Measurements from ENCODE around the gene PET117.
"Not testable (repeated sequence)": the region's sequence is repeated elsewhere in the genome, so short reads cannot be mapped to it uniquely, and the experiment has no call there.

The PET117 gene

GRCh38 chr20:18108326-18108725 lies 29.3 kb upstream of the PET117 start:
- no peak overlapping the region for H2BK5ac ChIP-seq (ENCODE audit: low read length)
- DNase-seq (ENCODE audit: low spot score), result no peak
- H3K4me3 ChIP-seq (ENCODE audit: low read length in 2 of 2), result no peak overlapping the region

DNA sequence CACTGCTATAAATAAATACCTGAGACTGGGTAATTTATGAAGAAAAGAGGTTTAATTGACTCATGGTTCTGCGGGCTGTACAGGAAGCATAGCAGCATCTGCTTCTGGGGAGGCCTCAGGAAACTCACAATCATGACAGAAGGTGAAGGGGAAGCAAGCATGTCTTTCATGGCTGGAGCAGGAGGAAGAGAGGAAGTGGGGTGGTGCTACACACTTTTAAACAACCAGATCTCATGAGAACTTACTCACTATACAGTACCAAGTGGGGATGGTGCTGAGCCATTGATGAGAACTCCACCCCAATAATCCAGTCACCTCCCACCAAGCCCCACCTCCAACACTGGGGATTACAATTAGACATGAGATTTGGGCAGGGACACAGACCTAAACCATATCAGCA lies 9.1 kb upstream of the PET117 start:
- not testable (repeated sequence) for H2BK15ac ChIP-seq (ENCODE audit: low read length); H2BK12ac ChIP-seq (ENCODE audit: low read length); H2AFZ ChIP-seq (ENCODE audit: low read length); H3K4me2 ChIP-seq (ENCODE audit: insufficient read depth, low read length, poor library complexity, severe bottlenecking); H3K14ac ChIP-seq (ENCODE audit: low read length); H3K9ac ChIP-seq (ENCODE audit: low read depth, low read length, poor library complexity); H3K23ac ChIP-seq (ENCODE audit: low read depth, low read length, poor library complexity); H3K18ac ChIP-seq (ENCODE audit: low read length); H4K91ac ChIP-seq (ENCODE audit: low read depth, low read length, poor library complexity); H3K27ac ChIP-seq (replicated peaks; ENCODE audit: low read length); H3K36me3 ChIP-seq (replicated peaks in 1 of 2; ENCODE audit: control insufficient read depth in 2 of 2, insufficient read depth in 2 of 2, low read length in 2 of 2); H2BK120ac ChIP-seq (ENCODE audit: low read depth, low read length); H3K4me1 ChIP-seq (ENCODE audit: control insufficient read depth in 2 of 2, insufficient read depth in 1 of 2, low read depth in 1 of 2, low read length in 2 of 2); DNase-seq (ENCODE audit: low spot score); H2AK5ac ChIP-seq (ENCODE audit: low read depth, low read length); H3K4me3 ChIP-seq (ENCODE audit: low read length in 2 of 2); H3K79me1 ChIP-seq (ENCODE audit: low read depth, low read length); H2BK5ac ChIP-seq (ENCODE audit: low read length); H3K9me3 ChIP-seq (replicated peaks in 1 of 2; ENCODE audit: control insufficient read depth in 2 of 2, insufficient read depth in 1 of 2, low read depth in 1 of 2, low read length in 2 of 2); H4K8ac ChIP-seq (ENCODE audit: low read depth, low read length); H3K4ac ChIP-seq (ENCODE audit: low read length)
- peaks cover 0 to 21% (median 0%) of the 10 kb centered on the region in 3 experiments for H3K27me3 ChIP-seq (ENCODE audit: control insufficient read depth in 3 of 3, insufficient read depth in 3 of 3, low read depth in 1 of 3, low read length in 3 of 3)
- WGBS, 2 donors (ENCODE audit: extremely low coverage in 2 of 2, insufficient read length in 2 of 2, insufficient replicate concordance in 1 of 2), result no CpG with 5 or more reads among the region's 1 CpG

More at GRCh38 chr20:18108326-18108725, 29.3 kb upstream of the PET117 start:
- no peak overlapping the region for H2AK5ac ChIP-seq (ENCODE audit: low read depth, low read length)
- no peak overlapping the region for H2BK12ac ChIP-seq (ENCODE audit: low read length)
- no peak overlapping the region for H4K91ac ChIP-seq (ENCODE audit: low read depth, low read length, poor library complexity)
- H2BK15ac ChIP-seq (ENCODE audit: low read length), result no peak overlapping the region
- no peaks in the 10 kb centered on the region for H3K79me1 ChIP-seq (ENCODE audit: low read depth, low read length)
- H3K9ac ChIP-seq (ENCODE audit: low read depth, low read length, poor library complexity), result no peak overlapping the region
- H3K9me3 ChIP-seq (replicated peaks in 1 of 2; ENCODE audit: control insufficient read depth in 2 of 2, insufficient read depth in 1 of 2, low read depth in 1 of 2, low read length in 2 of 2), result no peaks in the 10 kb centered on the region
- H3K18ac ChIP-seq (ENCODE audit: low read length), result no peak overlapping the region
- H3K23ac ChIP-seq (ENCODE audit: low read depth, low read length, poor library complexity), result no peak overlapping the region
- H3K4me2 ChIP-seq (ENCODE audit: insufficient read depth, low read length, poor library complexity, severe bottlenecking), result no peak overlapping the region
- no peaks in the 10 kb centered on the region for H3K36me3 ChIP-seq (replicated peaks in 1 of 2; ENCODE audit: control insufficient read depth in 2 of 2, insufficient read depth in 2 of 2, low read length in 2 of 2)
- H2BK120ac ChIP-seq (ENCODE audit: low read depth, low read length), result no peak overlapping the region
- WGBS, 2 donors (ENCODE audit: extremely low coverage in 2 of 2, insufficient read length in 2 of 2, insufficient replicate concordance in 1 of 2), result no CpG with 5 or more reads among the region's 2 CpGs
- H3K4me1 ChIP-seq (ENCODE audit: control insufficient read depth in 2 of 2, insufficient read depth in 1 of 2, low read depth in 1 of 2, low read length in 2 of 2), result no peaks in the 10 kb centered on the region
- no peak overlapping the region for H3K14ac ChIP-seq (ENCODE audit: low read length)
- H2AFZ ChIP-seq (ENCODE audit: low read length), result no peak overlapping the region
- H3K27ac ChIP-seq (replicated peaks; ENCODE audit: low read length), result no peak overlapping the region
- H3K4ac ChIP-seq (ENCODE audit: low read length), result no peak overlapping the region
- peaks cover 0 to 16% (median 0%) of the 10 kb centered on the region in 3 experiments for H3K27me3 ChIP-seq (ENCODE audit: control insufficient read depth in 3 of 3, insufficient read depth in 3 of 3, low read depth in 1 of 3, low read length in 3 of 3)
- H4K8ac ChIP-seq (ENCODE audit: low read depth, low read length), result no peak overlapping the region

DNA sequence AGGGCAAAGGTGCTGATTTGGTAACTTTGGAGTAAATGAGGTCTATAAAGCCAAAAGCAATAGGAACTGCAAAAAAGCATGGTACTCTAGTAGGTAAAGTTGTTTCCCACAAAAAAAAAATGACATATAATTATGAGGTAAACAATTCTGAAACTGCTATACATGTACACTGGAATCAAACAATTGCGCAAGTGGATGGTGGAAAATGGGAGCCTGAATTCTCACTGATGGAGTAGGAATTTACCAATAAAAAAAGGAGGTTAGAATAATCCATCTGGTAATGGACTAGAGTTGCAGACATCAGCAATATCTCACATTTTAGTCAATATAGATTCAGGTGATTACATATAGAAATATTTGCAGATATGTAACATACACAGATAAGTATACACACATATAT lies 5.0 kb upstream of the PET117 start:
- Histone ChIP-seq H2AK5ac (ENCODE audit: low read depth, low read length) (no peak overlapping the region), H3K27me3 (ENCODE audit: control insufficient read depth in 3 of 3, insufficient read depth in 3 of 3, low read depth in 1 of 3, low read length in 3 of 3) (peaks cover 0 to 32% (median 0%) of the 10 kb centered on the region in 3 experiments), H2BK120ac (ENCODE audit: low read depth, low read length) (no peak overlapping the region), H3K9me3 (replicated peaks in 1 of 2; ENCODE audit: control insufficient read depth in 2 of 2, insufficient read depth in 1 of 2, low read depth in 1 of 2, low read length in 2 of 2) (no peaks in the 10 kb centered on the region), H3K36me3 (replicated peaks in 1 of 2; ENCODE audit: control insufficient read depth in 2 of 2, insufficient read depth in 2 of 2, low read length in 2 of 2) (no peaks in the 10 kb centered on the region), H3K79me1 (ENCODE audit: low read depth, low read length) (peaks cover 2% of the 10 kb centered on the region), H3K9ac (ENCODE audit: low read depth, low read length, poor library complexity) (no peak overlapping the region), H2AFZ (ENCODE audit: low read length) (no peak overlapping the region), H2BK15ac (ENCODE audit: low read length) (no peak overlapping the region), H2BK5ac (ENCODE audit: low read length) (no peak overlapping the region), H4K91ac (ENCODE audit: low read depth, low read length, poor library complexity) (no peak overlapping the region), H3K18ac (ENCODE audit: low read length) (no peak overlapping the region), H3K4me3 (ENCODE audit: low read length in 2 of 2) (no peak overlapping the region), H3K14ac (ENCODE audit: low read length) (no peak overlapping the region), H2BK12ac (ENCODE audit: low read length) (no peak overlapping the region), H3K4me1 (ENCODE audit: control insufficient read depth in 2 of 2, insufficient read depth in 1 of 2, low read depth in 1 of 2, low read length in 2 of 2) (no peaks in the 10 kb centered on the region), H3K4ac (ENCODE audit: low read length) (no peak overlapping the region), H3K23ac (ENCODE audit: low read depth, low read length, poor library complexity) (no peak overlapping the region), H3K4me2 (ENCODE audit: insufficient read depth, low read length, poor library complexity, severe bottlenecking) (no peak overlapping the region), H3K27ac (replicated peaks; ENCODE audit: low read length) (no peak overlapping the region), H4K8ac (ENCODE audit: low read depth, low read length) (no peak overlapping the region)
- DNase-seq (ENCODE audit: low spot score), result no peak
- no CpG with 5 or more reads among the region's 1 CpG for WGBS, 2 donors (ENCODE audit: extremely low coverage in 2 of 2, insufficient read length in 2 of 2, insufficient replicate concordance in 1 of 2)

GRCh38 chr20:18133962-18134361 lies 3.7 kb upstream of the PET117 start:
- Histone ChIP-seq H2BK120ac (ENCODE audit: low read depth, low read length) (no peak overlapping the region), H3K9me3 (replicated peaks in 1 of 2; ENCODE audit: control insufficient read depth in 2 of 2, insufficient read depth in 1 of 2, low read depth in 1 of 2, low read length in 2 of 2) (no peaks in the 10 kb centered on the region), H3K4ac (ENCODE audit: low read length) (no peak overlapping the region), H3K14ac (ENCODE audit: low read length) (no peak overlapping the region), H3K27ac (replicated peaks; ENCODE audit: low read length) (no peak overlapping the region), H3K18ac (ENCODE audit: low read length) (no peak overlapping the region), H3K36me3 (replicated peaks in 1 of 2; ENCODE audit: control insufficient read depth in 2 of 2, insufficient read depth in 2 of 2, low read length in 2 of 2) (no peaks in the 10 kb centered on the region), H3K9ac (ENCODE audit: low read depth, low read length, poor library complexity) (no peak overlapping the region), H2BK5ac (ENCODE audit: low read length) (no peak overlapping the region), H4K8ac (ENCODE audit: low read depth, low read length) (no peak overlapping the region), H4K91ac (ENCODE audit: low read depth, low read length, poor library complexity) (no peak overlapping the region), H2AK5ac (ENCODE audit: low read depth, low read length) (no peak overlapping the region), H3K23ac (ENCODE audit: low read depth, low read length, poor library complexity) (no peak overlapping the region), H2AFZ (ENCODE audit: low read length) (no peak overlapping the region), H2BK12ac (ENCODE audit: low read length) (no peak overlapping the region), H3K4me3 (ENCODE audit: low read length in 2 of 2) (no peak overlapping the region), H3K79me1 (ENCODE audit: low read depth, low read length) (peaks cover 9% of the 10 kb centered on the region), H3K27me3 (ENCODE audit: control insufficient read depth in 3 of 3, insufficient read depth in 3 of 3, low read depth in 1 of 3, low read length in 3 of 3) (peaks cover 0 to 28% (median 0%) of the 10 kb centered on the region in 3 experiments), H2BK15ac (ENCODE audit: low read length) (no peak overlapping the region), H3K4me2 (ENCODE audit: insufficient read depth, low read length, poor library complexity, severe bottlenecking) (no peak overlapping the region), H3K4me1 (ENCODE audit: control insufficient read depth in 2 of 2, insufficient read depth in 1 of 2, low read depth in 1 of 2, low read length in 2 of 2) (peaks cover 3 to 4% of the 10 kb centered on the region in 2 donors)
- WGBS, 2 donors (ENCODE audit: extremely low coverage in 2 of 2, insufficient read length in 2 of 2, insufficient replicate concordance in 1 of 2), result no CpG with 5 or more reads among the region's 2 CpGs
- no peak for DNase-seq (ENCODE audit: low spot score)

All from neuronal stem cell (in vitro differentiated cells).